Measurements from ENCODE around the gene FBXO38. TPM values are rescaled to one million over a fixed set of nuclear protein-coding genes. Genes with fewer than 3 reads are reported as not detected.

Gene FBXO38, protein sequence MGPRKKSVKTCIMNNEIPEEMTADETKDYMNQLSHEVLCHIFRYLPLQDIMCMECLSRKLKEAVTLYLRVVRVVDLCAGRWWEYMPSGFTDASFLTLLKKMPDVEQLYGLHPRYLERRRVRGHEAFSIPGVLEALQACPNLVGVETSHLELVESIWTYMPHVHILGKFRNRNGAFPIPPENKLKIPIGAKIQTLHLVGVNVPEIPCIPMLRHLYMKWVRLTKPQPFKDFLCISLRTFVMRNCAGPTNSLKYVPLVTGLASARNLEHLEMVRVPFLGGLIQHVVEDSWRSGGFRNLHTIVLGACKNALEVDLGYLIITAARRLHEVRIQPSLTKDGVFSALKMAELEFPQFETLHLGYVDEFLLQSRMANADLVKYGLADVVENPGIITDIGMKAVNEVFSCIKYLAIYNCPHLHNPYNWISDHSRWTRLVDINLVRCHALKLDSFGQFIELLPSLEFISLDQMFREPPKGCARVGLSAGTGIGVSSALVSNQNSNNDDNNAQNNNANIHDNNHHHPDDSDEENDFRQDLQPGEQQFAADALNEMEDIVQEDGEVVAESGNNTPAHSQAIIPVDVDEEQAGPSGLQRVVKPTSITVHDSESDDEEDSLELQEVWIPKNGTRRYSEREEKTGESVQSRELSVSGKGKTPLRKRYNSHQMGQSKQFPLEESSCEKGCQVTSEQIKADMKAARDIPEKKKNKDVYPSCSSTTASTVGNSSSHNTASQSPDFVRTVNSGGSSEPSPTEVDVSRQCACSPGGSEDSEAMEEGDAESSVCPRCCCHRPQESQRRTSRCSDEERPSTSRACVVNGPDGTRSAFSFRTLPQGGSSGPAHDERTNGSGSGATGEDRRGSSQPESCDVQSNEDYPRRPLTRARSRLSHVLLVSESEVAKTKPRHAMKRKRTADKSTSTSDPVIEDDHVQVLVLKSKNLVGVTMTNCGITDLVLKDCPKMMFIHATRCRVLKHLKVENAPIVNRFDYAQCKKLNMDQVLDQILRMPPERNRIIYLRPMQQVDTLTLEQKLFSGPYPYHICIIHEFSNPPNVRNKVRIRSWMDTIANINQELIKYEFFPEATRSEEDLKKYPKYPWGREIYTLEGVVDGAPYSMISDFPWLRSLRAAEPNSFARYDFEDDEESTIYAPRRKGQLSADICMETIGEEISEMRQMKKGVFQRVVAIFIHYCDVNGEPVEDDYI
- total RNA-seq (2014; rRNA removed; shearing (Covaris generic)): 21.4 and 24.2 TPM in 2 replicates

DNA sequence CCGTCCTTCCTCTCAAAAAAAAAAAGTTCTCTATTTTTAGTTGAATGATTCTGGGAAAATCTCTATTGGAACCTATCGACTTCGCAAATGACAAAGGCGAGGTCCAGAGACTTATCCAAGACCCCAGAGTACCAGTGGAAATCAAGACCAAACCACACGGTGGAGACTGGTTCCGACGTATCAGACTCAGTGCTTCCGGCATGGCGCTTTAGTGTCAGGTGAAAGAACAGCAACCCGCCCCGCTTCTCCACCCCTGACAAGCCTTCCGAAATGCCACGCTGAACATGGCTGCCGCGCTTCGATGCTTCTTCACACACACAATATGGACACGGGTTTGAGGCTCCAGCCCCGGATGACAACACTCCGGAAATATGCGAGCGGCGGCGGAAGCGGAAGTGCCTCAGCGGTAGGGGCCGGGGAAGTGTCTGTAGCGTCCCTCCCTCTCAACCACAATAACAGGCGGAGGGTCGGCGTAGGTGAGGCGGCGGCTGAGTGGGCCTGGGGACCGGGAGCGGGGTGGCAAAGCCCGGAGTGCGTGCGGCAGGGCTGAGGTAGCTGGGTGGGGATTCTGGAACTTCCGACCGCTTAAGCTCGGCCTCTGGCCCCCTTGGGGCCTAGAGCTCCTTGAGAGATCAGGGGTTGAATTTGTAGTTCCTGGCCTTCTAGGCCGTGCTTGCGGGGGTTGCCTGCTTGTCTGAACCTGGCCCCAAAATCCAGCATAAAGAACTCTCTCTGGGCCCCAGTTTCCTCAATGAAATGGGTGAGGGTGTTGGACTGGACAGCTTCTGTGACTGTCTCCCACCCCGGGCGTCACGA lies at the start of gene FBXO38:
Gene FBXO38 (plus strand): TSS at position 395 of the 816 bp plus-strand sequence. CDS start 10,819 bp downstream, outside the sequence.
- peak; percentile 97 for DNase-seq (ENCODE audit: low spot score)

DNA sequence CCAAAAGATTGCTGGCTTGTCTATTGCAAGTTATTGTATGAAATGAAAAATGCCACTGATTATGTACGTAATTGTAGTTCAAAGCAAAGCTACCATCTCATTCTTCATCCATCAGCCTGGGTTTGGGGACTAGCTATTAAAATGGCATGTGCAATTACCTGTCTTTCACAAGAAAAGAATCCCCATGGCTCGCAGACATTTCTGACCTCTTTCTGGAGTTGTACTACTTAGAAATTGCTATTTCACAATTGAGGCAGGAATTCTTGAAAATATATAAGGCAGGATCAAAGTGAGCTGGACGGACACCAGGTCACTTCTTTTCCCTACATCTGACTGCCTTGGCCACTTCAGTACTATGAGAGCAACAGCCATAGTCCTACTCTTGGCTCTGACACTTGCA lies 48.5 kb upstream of the FBXO38 start, which contains the start of gene SPINK9:
Gene SPINK9 (plus strand): TSS at position 301 of the 400 bp plus-strand sequence. CDS start 55 bp downstream, at position 356.
- no peak for DNase-seq (ENCODE audit: low spot score)

DNA sequence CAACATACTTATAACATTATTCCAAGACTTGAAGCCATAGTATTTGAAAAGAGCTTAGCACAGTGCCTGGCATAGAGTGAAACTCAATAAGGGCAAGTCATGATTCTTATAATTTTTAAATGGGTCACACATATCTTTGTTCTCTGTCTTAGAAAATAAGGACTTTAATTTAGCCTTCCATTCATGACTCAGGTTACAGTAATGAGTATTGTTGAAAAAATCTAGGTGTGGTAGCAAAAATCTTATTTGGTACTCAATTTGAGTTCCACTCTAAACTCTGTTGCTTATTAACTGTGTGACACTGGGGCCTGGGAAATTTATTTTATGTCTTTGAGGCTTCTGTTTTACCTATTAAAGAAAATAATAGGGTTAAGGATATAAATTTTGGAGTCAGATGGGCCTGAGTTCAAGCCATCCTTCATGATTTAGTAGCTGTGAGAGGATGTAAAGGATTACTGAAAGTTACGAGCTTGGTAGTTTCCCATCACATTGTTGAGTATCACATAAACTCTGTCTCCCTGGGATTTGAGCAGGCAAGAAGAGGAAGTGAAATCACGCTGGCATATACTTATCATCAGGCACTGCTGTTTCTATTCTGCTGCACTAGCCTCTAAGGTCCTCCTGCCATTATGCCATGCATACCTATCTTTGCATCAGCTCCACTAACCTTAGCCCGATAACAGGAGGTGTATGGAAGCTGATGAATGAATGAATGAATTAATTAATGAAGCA lies 46.9 kb upstream of the FBXO38 start:
- no peak for DNase-seq (ENCODE audit: low spot score)

DNA sequence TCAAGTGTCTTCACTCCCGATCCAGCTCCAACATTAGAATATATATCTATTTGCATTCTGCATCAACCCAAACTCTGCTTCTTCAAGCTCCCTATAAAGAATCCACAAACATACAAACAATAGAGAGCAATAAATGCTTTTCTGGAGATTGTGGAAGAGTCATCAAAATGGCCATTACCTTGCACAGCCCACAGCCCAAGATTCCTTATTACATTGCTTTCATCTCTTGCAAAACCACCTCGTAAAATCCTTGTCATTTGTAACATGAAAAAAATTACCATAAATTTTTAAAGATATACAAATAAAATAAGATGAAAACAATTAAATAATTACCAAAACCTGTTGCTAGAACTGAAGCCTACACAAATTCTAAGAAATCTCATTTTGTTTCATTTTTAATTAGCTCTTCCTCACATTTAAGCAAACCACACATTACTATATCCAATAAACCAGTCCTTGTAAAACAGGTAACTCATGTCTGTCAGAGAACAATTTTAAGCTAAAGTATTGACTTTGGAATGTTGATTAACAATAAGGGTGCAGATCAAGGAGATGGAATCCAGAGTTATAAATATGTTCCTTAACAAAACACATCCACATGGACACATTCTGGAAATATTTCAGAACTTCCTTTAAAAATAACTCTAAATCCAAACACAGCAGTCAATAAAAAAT lies 41.2 kb upstream of the FBXO38 start:
- DNase-seq (ENCODE audit: low spot score): peak; percentile 61

DNA sequence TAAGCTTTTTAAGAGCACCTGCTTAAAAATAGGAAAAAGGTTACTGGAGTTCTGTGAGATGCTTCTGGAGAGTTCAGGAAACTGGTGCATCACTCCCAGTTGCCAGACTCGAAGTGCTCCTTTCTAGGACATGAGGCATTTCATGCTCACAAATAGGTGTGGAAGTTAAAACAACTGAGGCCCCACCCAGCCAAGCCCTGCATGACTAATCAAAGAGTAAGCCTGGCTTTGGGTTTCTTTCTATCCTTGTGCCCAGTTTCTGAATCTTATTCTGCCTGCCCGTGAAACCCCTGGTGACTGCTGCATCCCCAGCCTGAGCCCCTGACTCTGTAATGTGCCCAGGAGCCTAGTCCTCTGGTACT lies 40.7 kb upstream of the FBXO38 start:
- DNase-seq (ENCODE audit: low spot score): no peak

DNA sequence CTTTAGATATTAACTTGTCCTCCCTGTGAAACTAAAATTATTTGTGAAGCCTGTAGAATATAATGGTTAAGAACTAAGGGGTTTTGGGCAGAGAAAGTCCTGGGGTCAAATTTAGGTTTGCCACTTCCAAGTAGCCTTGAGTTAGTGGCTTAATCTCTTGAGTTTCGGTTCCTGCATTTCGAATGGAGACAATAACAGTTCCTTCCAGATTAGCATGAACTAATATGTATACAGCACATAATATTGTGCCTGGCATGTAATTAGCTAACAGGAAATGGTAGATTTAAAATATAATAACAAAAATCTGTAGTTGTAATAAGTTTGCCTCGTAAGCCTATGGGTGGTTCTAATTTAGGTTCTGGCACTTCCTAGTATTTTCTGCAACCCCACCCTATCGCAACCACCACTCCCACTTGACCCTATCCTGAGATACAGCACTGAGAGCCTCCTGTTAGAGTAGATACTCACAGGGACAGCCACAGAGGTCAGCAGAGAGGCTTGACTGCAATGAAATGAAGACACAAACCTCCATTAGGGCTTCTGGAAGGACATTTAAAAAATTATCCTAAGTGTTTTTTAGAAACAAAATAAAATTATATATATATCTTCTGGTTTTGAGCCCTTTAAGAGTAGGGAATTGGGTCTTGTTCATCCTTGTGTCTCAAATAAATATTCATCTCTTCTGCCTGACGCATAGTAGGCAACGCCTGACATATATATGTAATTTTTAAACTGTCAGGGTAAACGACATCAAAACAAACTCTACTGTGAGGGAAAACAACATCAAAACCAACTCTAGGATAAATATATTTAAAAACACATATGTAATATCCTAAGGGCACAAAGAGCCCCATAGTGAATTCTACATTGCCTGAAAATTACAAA lies 39.9 kb upstream of the FBXO38 start:
- DNase-seq (ENCODE audit: low spot score): no peak

DNA sequence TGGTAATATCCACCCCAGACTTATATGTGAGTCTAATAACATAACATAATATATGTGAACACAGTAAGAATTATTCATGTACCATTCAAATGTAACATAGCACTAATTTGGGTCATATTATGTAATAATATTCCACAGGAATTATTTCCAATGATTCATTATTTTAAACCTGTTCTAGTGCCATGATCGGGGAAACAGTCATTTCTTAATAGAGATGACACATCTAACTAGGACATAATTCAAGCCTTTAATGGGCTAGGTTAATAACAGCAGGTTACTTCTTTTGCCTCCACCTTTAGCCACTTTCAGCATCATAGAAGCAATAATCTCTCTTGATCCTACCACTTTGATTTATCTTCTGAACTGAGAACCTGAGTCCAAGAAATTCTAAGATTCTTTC lies 36.1 kb upstream of the FBXO38 start:
- DNase-seq (ENCODE audit: low spot score): no peak

DNA sequence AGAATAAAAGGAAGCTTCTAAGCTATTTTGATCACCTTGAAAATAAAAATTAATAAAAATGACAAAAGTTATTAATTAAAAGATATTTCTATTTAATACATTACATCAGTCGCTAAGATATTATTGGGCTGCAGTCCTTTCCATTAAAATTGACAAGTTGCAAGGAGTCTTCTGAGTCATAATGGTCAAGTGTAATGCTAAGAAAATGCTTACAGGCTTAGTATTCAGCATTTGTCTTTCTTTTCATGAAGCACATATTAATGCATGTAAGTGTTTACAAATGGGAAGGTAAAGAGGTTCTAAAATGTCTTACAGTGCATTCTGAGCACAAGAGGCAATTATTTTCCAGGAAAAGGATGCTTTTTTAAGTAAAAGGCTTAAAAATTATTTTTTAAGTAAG lies 31.1 kb upstream of the FBXO38 start:
- no peak for DNase-seq (ENCODE audit: low spot score)

DNA sequence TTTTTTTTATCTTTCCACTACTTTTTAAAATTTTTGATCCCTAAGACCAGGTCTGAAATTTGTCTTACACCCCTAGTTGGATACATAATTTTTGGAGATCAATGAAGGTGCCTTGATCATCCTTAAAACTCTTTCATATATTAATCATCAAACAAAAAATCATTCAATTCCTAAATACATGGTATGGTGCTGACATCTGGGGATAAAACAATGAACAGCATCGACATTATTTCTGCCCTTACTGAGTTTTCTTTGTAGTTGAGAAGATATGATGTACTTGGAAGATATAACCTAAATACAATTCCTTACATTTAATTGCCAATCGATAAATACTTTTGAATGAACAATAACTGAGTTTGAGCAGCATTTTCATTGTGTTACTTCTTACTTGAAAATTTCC lies 30.1 kb upstream of the FBXO38 start:
- DNase-seq (ENCODE audit: low spot score): peak; percentile 30

DNA sequence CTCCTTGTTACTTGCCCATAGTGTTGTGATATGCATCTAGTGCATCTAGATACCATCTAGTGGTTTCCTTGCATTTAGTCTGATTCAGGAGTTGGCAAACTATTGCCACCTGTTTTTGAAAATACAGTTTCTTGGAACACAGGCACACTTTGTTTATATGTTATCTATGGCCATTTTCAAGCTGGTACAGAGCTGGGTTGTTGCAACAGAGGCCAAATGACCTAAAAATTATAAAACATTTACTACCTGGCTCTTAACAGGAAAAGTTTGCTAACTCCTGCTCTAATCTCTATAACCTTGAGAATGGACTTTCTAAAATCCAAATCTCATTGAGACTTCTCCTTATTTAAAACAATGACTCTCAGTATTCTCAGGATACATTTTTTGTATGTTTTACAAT lies 19.4 kb upstream of the FBXO38 start:
- DNase-seq (ENCODE audit: low spot score): no peak

DNA sequence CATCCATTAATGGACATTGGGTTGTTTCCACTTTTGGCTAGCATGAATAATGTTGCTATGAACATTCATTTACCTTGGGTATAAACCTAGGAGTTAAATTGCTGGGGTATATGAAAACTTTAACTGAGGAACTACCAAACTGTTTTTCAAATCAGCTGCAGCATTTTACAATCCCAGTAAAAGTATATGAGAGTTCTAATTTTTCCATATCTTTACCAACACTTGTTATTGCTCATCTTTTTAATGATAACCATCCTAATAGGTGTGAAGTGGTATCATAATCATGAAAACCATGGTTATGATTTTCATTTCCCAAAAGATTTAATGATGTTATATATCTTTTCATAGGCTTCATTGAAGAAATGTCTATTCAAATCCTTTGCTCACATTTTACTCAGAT lies 15.5 kb upstream of the FBXO38 start:
- DNase-seq (ENCODE audit: low spot score): no peak

DNA sequence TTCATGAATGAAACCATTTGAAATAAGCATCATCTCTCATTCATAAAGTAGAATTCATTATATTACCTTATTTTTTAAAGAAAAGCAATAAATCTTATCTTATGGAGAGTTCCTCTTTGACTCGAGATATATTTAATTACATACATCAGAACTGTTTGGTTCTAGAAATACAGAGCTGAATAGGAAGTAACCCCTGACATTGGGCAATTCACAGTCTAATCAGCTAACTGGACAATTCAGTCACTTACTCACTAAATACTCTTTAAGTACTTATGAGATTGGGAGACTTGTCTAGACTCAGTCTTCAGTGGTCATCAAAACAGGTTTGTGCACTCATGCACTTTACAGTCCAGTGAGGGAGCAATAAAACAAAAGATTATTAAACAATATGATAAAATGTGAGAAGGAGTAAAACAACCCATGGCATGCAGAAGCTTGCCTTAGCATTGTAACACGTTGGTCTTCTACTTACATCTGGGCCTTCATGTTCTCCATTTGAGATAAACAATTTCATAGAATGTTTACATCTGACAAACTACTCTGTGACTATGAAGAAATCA lies 11.5 kb upstream of the FBXO38 start:
- no peak for DNase-seq (ENCODE audit: low spot score)

DNA sequence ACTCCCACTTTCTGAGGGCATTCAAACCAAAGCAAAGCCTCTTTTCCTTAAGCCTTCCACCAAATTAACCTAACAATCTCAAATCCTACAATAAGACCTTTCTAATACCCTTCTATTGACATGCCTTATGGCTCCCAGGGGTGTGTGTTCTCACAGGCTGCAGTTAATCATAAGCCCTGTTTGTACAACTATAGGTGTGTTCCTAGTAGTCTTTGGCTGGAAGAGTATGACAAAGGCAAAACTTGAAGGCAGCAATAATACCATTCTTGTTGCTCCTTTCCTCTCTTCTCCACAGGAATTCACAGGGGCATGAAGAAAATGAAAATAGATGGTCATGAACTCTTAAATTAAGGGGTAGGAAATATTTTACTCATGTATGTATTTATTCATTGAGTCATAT lies 10.9 kb upstream of the FBXO38 start:
- DNase-seq (ENCODE audit: low spot score): no peak

DNA sequence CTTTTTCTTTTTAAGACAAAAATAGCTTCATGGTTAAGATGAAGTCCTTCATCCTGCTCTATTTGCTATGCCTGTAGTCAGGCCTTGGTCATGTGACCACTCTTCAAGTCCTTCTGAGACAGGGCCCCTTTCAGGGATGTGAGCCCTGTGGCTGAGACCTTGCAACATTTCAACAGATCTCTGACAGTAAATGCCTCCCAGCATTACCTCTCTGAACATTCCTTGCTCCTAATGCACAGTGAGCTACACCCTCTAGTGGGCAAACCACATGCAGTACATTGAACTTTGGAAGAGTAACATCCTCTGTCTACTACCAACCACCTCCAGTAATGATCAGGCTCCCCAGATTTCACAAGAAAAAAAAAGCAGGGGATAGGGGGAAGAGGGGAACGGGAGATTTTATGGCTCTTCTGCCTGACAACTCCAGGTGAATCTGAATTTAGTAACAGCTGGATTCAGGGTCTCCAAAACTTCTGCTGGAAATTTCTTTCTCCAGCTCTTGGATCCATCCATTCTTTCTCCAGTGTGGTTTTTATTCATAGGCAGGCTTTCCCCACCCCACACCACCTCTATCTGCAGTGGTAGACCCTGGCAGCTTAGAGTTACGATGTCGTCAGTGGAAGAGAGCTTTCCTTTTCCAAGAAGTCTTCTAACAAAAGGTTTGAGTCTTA lies 8.9 kb upstream of the FBXO38 start:
- peak; percentile 76 for DNase-seq (ENCODE audit: low spot score)

DNA sequence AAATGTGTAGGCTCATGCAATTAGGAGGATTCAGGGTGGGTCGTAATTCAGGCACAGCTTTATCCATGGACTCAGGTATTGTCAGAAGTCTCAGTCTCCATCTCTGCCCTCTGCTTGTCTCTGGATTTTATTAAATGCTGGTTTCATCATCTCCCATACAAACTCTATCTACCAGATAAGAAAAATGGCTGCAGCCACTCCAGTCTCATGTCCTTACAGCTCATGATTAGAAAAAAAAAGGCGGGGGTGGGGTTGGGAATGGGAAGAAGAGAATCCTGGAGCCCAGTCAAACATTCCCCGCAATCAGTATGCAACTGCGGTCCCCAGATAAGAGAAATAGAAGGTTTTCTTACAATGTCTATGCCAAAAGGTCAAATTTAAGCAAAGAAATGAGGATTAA lies 7.6 kb upstream of the FBXO38 start:
- DNase-seq (ENCODE audit: low spot score): no peak

DNA sequence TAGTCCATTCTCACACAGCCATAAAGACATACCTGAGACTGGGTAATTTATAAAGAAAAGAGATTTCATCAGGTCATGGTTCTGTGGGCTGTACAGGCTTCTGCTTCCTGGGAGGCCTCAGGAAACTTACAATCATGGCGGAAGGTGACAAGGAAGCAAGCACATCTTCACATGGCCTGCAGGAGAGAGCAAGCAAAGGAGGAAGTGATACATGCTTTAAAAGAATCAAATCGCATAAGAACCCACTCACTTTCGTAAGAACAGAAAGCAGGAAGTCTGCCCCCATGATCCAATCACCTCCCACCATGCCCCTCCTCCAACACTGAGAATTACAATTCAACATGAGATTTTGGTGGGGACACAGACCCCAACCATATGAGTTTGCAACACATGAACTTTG lies 5.1 kb upstream of the FBXO38 start:
- DNase-seq (ENCODE audit: low spot score): no peak

DNA sequence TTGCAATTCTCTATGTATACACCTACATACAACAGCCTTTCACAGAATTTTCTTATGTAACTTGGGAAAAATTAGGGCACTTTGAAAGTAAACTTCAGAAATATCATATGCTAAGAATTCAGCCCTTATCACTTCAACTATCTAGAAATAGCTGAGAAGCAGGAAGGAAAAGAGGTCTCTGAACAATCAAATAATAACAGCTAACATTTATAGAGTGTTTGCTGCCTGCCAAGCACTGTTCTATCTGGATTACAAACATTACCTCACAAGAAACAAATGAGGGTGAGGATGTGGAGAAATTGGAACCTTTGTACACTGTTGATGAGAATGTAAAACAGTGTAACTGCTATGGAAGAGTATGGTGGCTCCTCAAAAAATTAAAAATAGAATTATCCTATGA lies 4.4 kb upstream of the FBXO38 start:
- DNase-seq (ENCODE audit: low spot score): no peak

DNA sequence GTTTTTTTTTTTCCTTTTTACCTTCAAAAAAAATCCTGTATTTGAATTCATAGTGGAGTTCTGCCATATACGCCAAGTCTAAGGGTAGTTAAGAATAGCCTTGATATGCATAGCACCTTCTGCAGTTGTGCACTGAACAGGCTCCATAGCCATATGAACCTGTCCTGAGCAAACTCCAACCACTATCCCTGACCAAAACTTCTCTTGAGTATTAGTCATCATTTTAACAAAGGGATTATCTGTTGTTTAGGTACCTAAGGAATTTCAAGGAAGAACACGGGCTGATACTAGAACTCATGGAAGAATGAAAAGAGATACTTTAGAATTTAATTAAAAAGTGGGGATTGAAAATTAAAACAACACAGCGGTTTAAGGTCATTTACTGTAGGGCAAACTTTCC lies 1.9 kb upstream of the FBXO38 start:
- DNase-seq (ENCODE audit: low spot score): no peak
